ENCODE measurements around the gene P4HTM.

GRCh38 chr3:49004352-49005302, 14.6 kb downstream of the P4HTM start:
- TF ChIP-seq, protein P1, sequence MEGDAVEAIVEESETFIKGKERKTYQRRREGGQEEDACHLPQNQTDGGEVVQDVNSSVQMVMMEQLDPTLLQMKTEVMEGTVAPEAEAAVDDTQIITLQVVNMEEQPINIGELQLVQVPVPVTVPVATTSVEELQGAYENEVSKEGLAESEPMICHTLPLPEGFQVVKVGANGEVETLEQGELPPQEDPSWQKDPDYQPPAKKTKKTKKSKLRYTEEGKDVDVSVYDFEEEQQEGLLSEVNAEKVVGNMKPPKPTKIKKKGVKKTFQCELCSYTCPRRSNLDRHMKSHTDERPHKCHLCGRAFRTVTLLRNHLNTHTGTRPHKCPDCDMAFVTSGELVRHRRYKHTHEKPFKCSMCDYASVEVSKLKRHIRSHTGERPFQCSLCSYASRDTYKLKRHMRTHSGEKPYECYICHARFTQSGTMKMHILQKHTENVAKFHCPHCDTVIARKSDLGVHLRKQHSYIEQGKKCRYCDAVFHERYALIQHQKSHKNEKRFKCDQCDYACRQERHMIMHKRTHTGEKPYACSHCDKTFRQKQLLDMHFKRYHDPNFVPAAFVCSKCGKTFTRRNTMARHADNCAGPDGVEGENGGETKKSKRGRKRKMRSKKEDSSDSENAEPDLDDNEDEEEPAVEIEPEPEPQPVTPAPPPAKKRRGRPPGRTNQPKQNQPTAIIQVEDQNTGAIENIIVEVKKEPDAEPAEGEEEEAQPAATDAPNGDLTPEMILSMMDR (IDR thresholded peaks at IDR 0.05; ENCODE audit: extremely low read depth in 1 of 2, insufficient read depth in 1 of 2, low read depth in 1 of 2, low read length in 2 of 2) = no peak
- no peak for TF ChIP-seq MAX (IDR thresholded peaks at IDR 0.05; ENCODE audit: insufficient read depth, insufficient read length)
- TF ChIP-seq POLR2AphosphoS5 (IDR thresholded peaks at IDR 0.05; ENCODE audit: insufficient read depth, low read depth, low read length) = no peak
- TF ChIP-seq POLR2A (IDR thresholded peaks at IDR 0.05; ENCODE audit: low read depth, low read length) = no peak

Data from endothelial cell of umbilical vein (primary cell).